OCI-M1 (cell line): ENCODE measurements around the gene GEMIN4.
"Not testable (repeated sequence)": the region's sequence is repeated elsewhere in the genome, so short reads cannot be mapped to it uniquely, and the experiment has no call there.

Source experiments
- DNase-seq: peaks from one replicate; lab custom pipeline; 2025; lab: John Stamatoyannopoulos, UW

The GEMIN4 gene

GRCh38 chr17:699345-699744 lies 52.7 kb downstream of the GEMIN4 start:
- DNase-seq: no peak

GRCh38 chr17:698096-698495 lies 54.0 kb downstream of the GEMIN4 start:
- DNase-seq: not testable (repeated sequence)

GRCh38 chr17:697682-698081 lies 54.4 kb downstream of the GEMIN4 start:
- no peak for DNase-seq

GRCh38 chr17:696369-696768 lies 55.7 kb downstream of the GEMIN4 start:
- DNase-seq: no peak
